ENCODE data around the gene PNCK.

DNA sequence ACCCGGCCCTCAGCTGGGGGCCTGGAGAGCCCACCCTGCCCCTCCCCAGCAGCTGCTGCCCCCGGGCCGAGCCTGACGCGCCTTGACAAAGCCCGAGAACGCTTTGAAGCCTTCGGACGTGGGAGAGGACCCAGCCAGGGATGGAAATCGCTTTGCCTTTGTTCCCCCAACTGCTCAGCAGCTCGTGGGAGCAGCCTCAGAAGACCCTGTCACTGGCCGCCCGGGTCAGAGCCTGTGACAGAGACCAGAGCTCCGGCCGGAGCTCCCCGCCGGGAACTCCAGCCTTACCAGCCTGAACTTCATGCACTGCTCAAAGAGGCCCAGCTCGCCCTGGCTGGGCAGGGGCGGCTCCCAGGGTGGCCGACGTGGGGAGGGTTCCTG is 11.5 kb upstream of the PNCK start:
- TF ChIP-seq, protein P1, sequence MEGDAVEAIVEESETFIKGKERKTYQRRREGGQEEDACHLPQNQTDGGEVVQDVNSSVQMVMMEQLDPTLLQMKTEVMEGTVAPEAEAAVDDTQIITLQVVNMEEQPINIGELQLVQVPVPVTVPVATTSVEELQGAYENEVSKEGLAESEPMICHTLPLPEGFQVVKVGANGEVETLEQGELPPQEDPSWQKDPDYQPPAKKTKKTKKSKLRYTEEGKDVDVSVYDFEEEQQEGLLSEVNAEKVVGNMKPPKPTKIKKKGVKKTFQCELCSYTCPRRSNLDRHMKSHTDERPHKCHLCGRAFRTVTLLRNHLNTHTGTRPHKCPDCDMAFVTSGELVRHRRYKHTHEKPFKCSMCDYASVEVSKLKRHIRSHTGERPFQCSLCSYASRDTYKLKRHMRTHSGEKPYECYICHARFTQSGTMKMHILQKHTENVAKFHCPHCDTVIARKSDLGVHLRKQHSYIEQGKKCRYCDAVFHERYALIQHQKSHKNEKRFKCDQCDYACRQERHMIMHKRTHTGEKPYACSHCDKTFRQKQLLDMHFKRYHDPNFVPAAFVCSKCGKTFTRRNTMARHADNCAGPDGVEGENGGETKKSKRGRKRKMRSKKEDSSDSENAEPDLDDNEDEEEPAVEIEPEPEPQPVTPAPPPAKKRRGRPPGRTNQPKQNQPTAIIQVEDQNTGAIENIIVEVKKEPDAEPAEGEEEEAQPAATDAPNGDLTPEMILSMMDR (conservative IDR thresholded peaks at IDR 0.05; ENCODE audit: low read depth, low read length), result no peak
- TF ChIP-seq EZH2 (IDR thresholded peaks at IDR 0.05; ENCODE audit: borderline replicate concordance, low read depth, low read length, poor library complexity, severe bottlenecking), result no peak

Data from A673 (cell line).